Thyroid gland (tissue), 4 donors: ENCODE measurements around the gene KIF27. TPM values are rescaled to one million over a fixed set of nuclear protein-coding genes. Genes with fewer than 3 reads are reported as not detected.

ENCODE experiments used
- DNase-seq, 2 donors: peaks; one replicate each; pipeline ENCODE4 v3.0.0-alpha.2; 2019
- H3K27ac ChIP-seq, 3 donors: fragments of 200-600 bp; sonication (generic); 1 replicate in 2 of 3; 2 replicates in 1 of 3; pipeline ENCODE4 v1.5.1; 2016 to 2019; ENCODE audit warnings: mild to moderate bottlenecking in 1 of 3, moderate library complexity in 1 of 3
- H3K27me3 ChIP-seq: fragments of 200-600 bp; sonication (generic); one replicate; pipeline ENCODE4 v1.5.1; 2019
- H3K36me3 ChIP-seq, 2 donors: fragments of 200-600 bp; sonication (generic); one replicate each; pipeline ENCODE4 v1.5.1; 2016 to 2019
- H3K4me1 ChIP-seq, 2 donors: fragments of 200-600 bp; sonication (generic); one replicate each; pipeline ENCODE4 v1.5.1; 2017 to 2019
- H3K4me3 ChIP-seq, 3 donors: fragments of 200-600 bp; sonication (generic); replicated peaks in 1 of 3; 1 replicate in 2 of 3; 2 replicates in 1 of 3; pipeline ENCODE4 v1.5.1; 2016; ENCODE audit warnings: mild to moderate bottlenecking in 1 of 3
- H3K9me3 ChIP-seq: fragments of 200-600 bp; sonication (generic); one replicate; pipeline ENCODE4 v1.5.1; 2017
- CTCF ChIP-seq, 6 experiments: fragments of 200-600 bp in 3 of 6; fragments of 450-650 bp in 3 of 6; sonication (generic) in 3 of 6; IDR thresholded peaks; one replicate each; pipeline ENCODE4 v1.5.1; 2016 to 2019; ENCODE audit warnings: antibody characterized with exemption in 6 of 6, mild to moderate bottlenecking in 2 of 6, inconsistent platforms in 1 of 6, moderate library complexity in 1 of 6
- POLR2A ChIP-seq, 2 donors: fragments of 450-650 bp; IDR thresholded peaks; one replicate each; pipeline ENCODE4 v1.6.1; 2017; ENCODE audit warnings: antibody characterized with exemption in 2 of 2, mild to moderate bottlenecking in 2 of 2, moderate library complexity in 1 of 2
- WGBS, 2 donors: methylation state at CpG; one replicate each; pipeline ENCODE4 v1.1.5; 2017; 5-methylcytosine and 5-hydroxymethylcytosine counted together
- intact Hi-C: fragments of 100-400 bp; cut with DNase I; formaldehyde crosslinking; loops from one replicate; pipeline ENCODE4 v1.15.1; 2023
- total RNA-seq, 4 donors: library from RNA; depleted of rRNA; stranded (reverse); fragments of >200 nt; gene quantifications; one replicate each; pipeline ENCODE4 v1.2.3, GENCODE V29; 2016

Gene KIF27
- total RNA-seq, 4 donors from 2014 or later = 17.6 to 28.2 (median 19.2) TPM

GRCh38 chr9:83965350-83966208 lies 44.3 kb upstream of the KIF27 start:
- peaks cover 0 to 6% of the 10 kb centered on the region in 2 donors for H3K4me1 ChIP-seq
- no peaks in the 10 kb centered on the region for H3K27me3 ChIP-seq
- no peak for DNase-seq
- intact Hi-C loops = no loop called here
- H3K36me3 ChIP-seq = peaks cover 31 to 36% of the 10 kb centered on the region in 2 donors
- 79 to 80% methylated on average over 11 of the region's 11 CpGs for WGBS, 2 donors
- H3K4me3 ChIP-seq = no peak overlapping the region
- H3K9me3 ChIP-seq = no peaks in the 10 kb centered on the region
- TF ChIP-seq CTCF (IDR thresholded peaks at IDR 0.05) (no peak), POLR2A (IDR thresholded peaks at IDR 0.05) (no peak)
- H3K27ac ChIP-seq = no peak overlapping the region

GRCh38 chr9:83964973-83965349 lies 43.7 kb upstream of the KIF27 start:
- WGBS, 2 donors = 60 to 63% methylated on average over 2 of the region's 2 CpGs
- Histone ChIP-seq H3K4me3 (no peak overlapping the region), H3K9me3 (no peaks in the 10 kb centered on the region), H3K27ac (no peak overlapping the region), H3K27me3 (no peaks in the 10 kb centered on the region), H3K4me1 (peaks cover 0 to 6% of the 10 kb centered on the region in 2 donors), H3K36me3 (peaks cover 25 to 30% of the 10 kb centered on the region in 2 donors)
- intact Hi-C loops = no loop called here
- no peak for TF ChIP-seq CTCF (IDR thresholded peaks at IDR 0.05)
- TF ChIP-seq POLR2A (IDR thresholded peaks at IDR 0.05) = no peak
- DNase-seq = no peak

- Histone ChIP-seq H3K4me1 (peaks cover 10 to 26% of the 10 kb centered on the region in 2 donors), H3K4me3 (no peak overlapping the region), H3K27me3 (no peaks in the 10 kb centered on the region), H3K9me3 (no peaks in the 10 kb centered on the region), H3K27ac (no peak overlapping the region), H3K36me3 (peaks cover 4% of the 10 kb centered on the region in 2 donors)
- WGBS, 2 donors = 43 to 58% methylated on average over 3 of the region's 3 CpGs
- intact Hi-C loops = no loop called here
- no peak for DNase-seq
- no peak for TF ChIP-seq CTCF (IDR thresholded peaks at IDR 0.05)
These were observed 40.9 kb upstream of the KIF27 start for GRCh38 chr9:83962165-83962564.

GRCh38 chr9:83960991-83961390 lies 39.8 kb upstream of the KIF27 start:
- Histone ChIP-seq H3K27me3 (no peaks in the 10 kb centered on the region), H3K9me3 (no peaks in the 10 kb centered on the region), H3K4me1 (peaks cover 10 to 26% of the 10 kb centered on the region in 2 donors), H3K27ac (no peak overlapping the region), H3K36me3 (no peaks in the 10 kb centered on the region), H3K4me3 (no peak overlapping the region)
- intact Hi-C loops = no loop called here
- WGBS, 2 donors = 90 to 91% methylated on average over 5 of the region's 5 CpGs
- TF ChIP-seq CTCF (IDR thresholded peaks at IDR 0.05) (no peak), POLR2A (IDR thresholded peaks at IDR 0.05) (no peak)
- no peak for DNase-seq

GRCh38 chr9:83959061-83959460 lies 37.8 kb upstream of the KIF27 start:
- Histone ChIP-seq H3K4me1 (peaks cover 18 to 34% of the 10 kb centered on the region in 2 donors), H3K27me3 (no peaks in the 10 kb centered on the region), H3K4me3 (no peak overlapping the region), H3K27ac (peak overlapping the region; percentile 92 to 93 (median 92)), H3K36me3 (no peaks in the 10 kb centered on the region), H3K9me3 (no peaks in the 10 kb centered on the region)
- WGBS, 2 donors = 29 to 36% methylated on average over 4 of the region's 4 CpGs
- TF ChIP-seq CTCF (IDR thresholded peaks at IDR 0.05) = no peak
- TF ChIP-seq POLR2A (IDR thresholded peaks at IDR 0.05) = no peak
- intact Hi-C loops = no loop called here
- peak; percentile 89 for DNase-seq
